ENCODE results near the gene ASB1. TPM values are rescaled to one million over a fixed set of nuclear protein-coding genes. Genes with fewer than 3 reads are reported as not detected.

The ASB1 gene
- total and polyA plus RNA-seq, 2 of the 13 experiments (the other 11 are each of a cell fraction or from before 2014, with no cell fraction given) = 48.6 to 49.2 TPM

GRCh38 chr2:238428866-238429265 lies 2.1 kb downstream of the ASB1 start:
- BruUV-seq (replicated peaks) = no TSS peak
- DNase-seq (ENCODE audit: low spot score) (no peak), ATAC-seq (no peak), FAIRE-seq (no peak)
- Histone ChIP-seq H3K9me3 (ENCODE audit: low read length) (no peaks in the 10 kb centered on the region), H3K36me3 (replicated peaks in 1 of 2; ENCODE audit: control insufficient read depth in 1 of 2, insufficient read depth in 2 of 2, low read length in 2 of 2) (peaks cover 13 to 22% of the 10 kb centered on the region in 2 experiments; a peak in 4 of 5 replicates), H3K79me2 (ENCODE audit: insufficient read depth, low read length) (peaks cover 68% of the 10 kb centered on the region), H4K20me1 (ENCODE audit: insufficient read depth, low read length) (peaks cover 16% of the 10 kb centered on the region), H3K9ac (ENCODE audit: insufficient read depth, low read depth, low read length) (peak overlapping the region; percentile 95; the same call in 1 of the 2 replicates), H3K27ac (ENCODE audit: extremely low read length, insufficient read depth, low read length) (no peak overlapping the region), H3K4me1 (ENCODE audit: insufficient read depth, low read length) (peaks cover 65% of the 10 kb centered on the region), H3K27me3 (ENCODE audit: control insufficient read depth in 1 of 2, insufficient read depth in 2 of 2, low read length in 2 of 2) (no peaks in the 10 kb centered on the region; a peak in 1 of 5 replicates), H3K4me3 (replicated peaks in 1 of 3; ENCODE audit: insufficient read depth in 1 of 3, low read depth in 2 of 3, low read length in 3 of 3) (peak overlapping the region; percentile 1 to 94 (median 84); a peak in 4 of 6 replicates), H2AFZ (ENCODE audit: low read length) (no peak overlapping the region), H3K4me2 (ENCODE audit: low read depth, low read length) (peak overlapping the region; percentile 84)
- no peak for TF ChIP-seq SMARCE1 (IDR thresholded peaks at IDR 0.05; ENCODE audit: borderline replicate concordance)
- TF ChIP-seq KAT2B (IDR thresholded peaks at IDR 0.05; ENCODE audit: borderline replicate concordance, low read depth, low read length) = peak; percentile 1; the same call in 1 of the 2 replicates
- no peak for TF ChIP-seq CBX2 (IDR thresholded peaks at IDR 0.05; ENCODE audit: low read depth, low read length)
- no peak for TF ChIP-seq CBX2 (CRISPR knock-in tag; IDR thresholded peaks at IDR 0.05; ENCODE audit: low read depth)
- in situ Hi-C loops (cut with HindIII; ENCODE audit: extremely low pct_ligation_motif_present, low pct_unique_long_range_greater_than_20kb) = no loop called here
- POLR2A ChIA-PET = interaction anchor here (1.1 to 2.1 kb wide), 3 partner anchors 13 to 25 kb away, joined by 3 to 11 read pairs (median 3); no protein-coding TSS in a partner anchor
- intact Hi-C loops (cut with micrococcal nuclease; ENCODE audit: unreplicated experiment) = no loop called here
- CTCF ChIA-PET (ENCODE audit: low intra/inter-chr PET ratio, low total read pairs) = no interaction called here
- 93% methylated on average over 8 of the region's 8 CpGs for WGBS (ENCODE audit: low lambda C conversion rate)

- Histone ChIP-seq H3K4me3 (replicated peaks in 1 of 3; ENCODE audit: insufficient read depth in 1 of 3, low read depth in 2 of 3, low read length in 3 of 3) (no peak overlapping the region), H3K4me2 (ENCODE audit: low read depth, low read length) (no peak overlapping the region), H3K36me3 (replicated peaks in 1 of 2; ENCODE audit: control insufficient read depth in 1 of 2, insufficient read depth in 2 of 2, low read length in 2 of 2) (peaks cover 24 to 39% of the 10 kb centered on the region in 2 experiments), H3K79me2 (ENCODE audit: insufficient read depth, low read length) (peaks cover 86% of the 10 kb centered on the region), H4K20me1 (ENCODE audit: insufficient read depth, low read length) (peaks cover 28% of the 10 kb centered on the region), H3K9me3 (ENCODE audit: low read length) (no peaks in the 10 kb centered on the region), H3K9ac (ENCODE audit: insufficient read depth, low read depth, low read length) (no peak overlapping the region), H2AFZ (ENCODE audit: low read length) (no peak overlapping the region), H3K27ac (ENCODE audit: extremely low read length, insufficient read depth, low read length) (no peak overlapping the region), H3K27me3 (ENCODE audit: control insufficient read depth in 1 of 2, insufficient read depth in 2 of 2, low read length in 2 of 2) (no peaks in the 10 kb centered on the region; a peak in 1 of 5 replicates), H3K4me1 (ENCODE audit: insufficient read depth, low read length) (peaks cover 79% of the 10 kb centered on the region)
- ATAC-seq (no peak), FAIRE-seq (no peak), DNase-seq (ENCODE audit: low spot score) (no peak)
- no peak for TF ChIP-seq GABPA (IDR thresholded peaks at IDR 0.05; ENCODE audit: low read depth, low read length)
- no peak for TF ChIP-seq GABPA (CRISPR knock-in tag; IDR thresholded peaks at IDR 0.05; ENCODE audit: low read depth)
- TF ChIP-seq ZMYM4 (CRISPR knock-in tag; IDR thresholded peaks at IDR 0.05) = no peak
- no peak for TF ChIP-seq SCMH1 (CRISPR knock-in tag; IDR thresholded peaks at IDR 0.05; ENCODE audit: borderline replicate concordance)
- TF ChIP-seq PHF21A (CRISPR knock-in tag; IDR thresholded peaks at IDR 0.05) = no peak
- ChIA-PET POLR2A (interaction anchor here (1.9 kb wide), 1 partner anchor 11 kb away, joined by 7 read pairs; no protein-coding TSS in a partner anchor), CTCF (ENCODE audit: low intra/inter-chr PET ratio, low total read pairs) (no interaction called here)
- in situ Hi-C loops (cut with HindIII; ENCODE audit: extremely low pct_ligation_motif_present, low pct_unique_long_range_greater_than_20kb) = no loop called here
- intact Hi-C loops (cut with micrococcal nuclease; ENCODE audit: unreplicated experiment) = no loop called here
- no TSS peak for BruUV-seq (replicated peaks)
- WGBS (ENCODE audit: low lambda C conversion rate) = 99% methylated on average over 6 of the region's 6 CpGs
Observed at GRCh38 chr2:238430781-238431180, 4.1 kb downstream of the ASB1 start.

Data from HepG2 (cell line).